GM12801 (cell line): Measurements from ENCODE around the gene GAREM1.

Experiments used
- TF ChIP-seq, protein P1 (sequence below): IDR thresholded peaks from one replicate; pipeline ENCODE4 v1.5.1; 2011; ENCODE audit warnings: control low read depth; ENCODE audit not compliant: insufficient read length; ENCODE audit errors: extremely low read depth

The GAREM1 gene

DNA sequence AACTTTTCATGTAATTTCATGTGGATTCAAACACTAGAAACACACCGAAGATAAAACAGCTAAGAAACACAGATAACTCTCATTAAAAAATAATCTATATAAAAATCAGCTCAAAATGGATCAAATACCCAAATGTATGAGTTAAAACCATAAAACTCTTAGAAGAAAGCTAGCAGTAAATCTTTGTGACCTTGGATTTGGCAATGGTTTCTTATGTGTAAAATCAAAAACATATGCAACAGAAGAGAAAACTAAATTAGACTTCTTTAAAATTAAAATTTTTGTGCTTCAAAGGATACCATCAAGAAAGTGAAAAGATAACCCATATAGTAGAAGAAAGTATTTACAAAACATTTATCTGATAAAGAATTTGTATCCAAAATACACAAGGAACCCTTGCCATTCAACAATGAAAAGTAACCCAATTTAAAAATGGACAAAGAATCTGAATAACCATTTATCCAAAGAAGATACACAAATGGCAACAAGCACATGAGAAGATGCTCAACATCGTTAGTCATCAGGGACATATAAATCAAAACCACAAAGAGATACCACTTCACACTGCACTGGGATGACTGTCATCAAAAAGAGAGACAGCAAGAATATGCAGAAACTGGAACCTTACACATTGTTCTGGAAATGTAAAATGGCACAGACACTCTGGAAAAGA lies 27.5 kb downstream of the GAREM1 start:
- TF ChIP-seq, protein P1, sequence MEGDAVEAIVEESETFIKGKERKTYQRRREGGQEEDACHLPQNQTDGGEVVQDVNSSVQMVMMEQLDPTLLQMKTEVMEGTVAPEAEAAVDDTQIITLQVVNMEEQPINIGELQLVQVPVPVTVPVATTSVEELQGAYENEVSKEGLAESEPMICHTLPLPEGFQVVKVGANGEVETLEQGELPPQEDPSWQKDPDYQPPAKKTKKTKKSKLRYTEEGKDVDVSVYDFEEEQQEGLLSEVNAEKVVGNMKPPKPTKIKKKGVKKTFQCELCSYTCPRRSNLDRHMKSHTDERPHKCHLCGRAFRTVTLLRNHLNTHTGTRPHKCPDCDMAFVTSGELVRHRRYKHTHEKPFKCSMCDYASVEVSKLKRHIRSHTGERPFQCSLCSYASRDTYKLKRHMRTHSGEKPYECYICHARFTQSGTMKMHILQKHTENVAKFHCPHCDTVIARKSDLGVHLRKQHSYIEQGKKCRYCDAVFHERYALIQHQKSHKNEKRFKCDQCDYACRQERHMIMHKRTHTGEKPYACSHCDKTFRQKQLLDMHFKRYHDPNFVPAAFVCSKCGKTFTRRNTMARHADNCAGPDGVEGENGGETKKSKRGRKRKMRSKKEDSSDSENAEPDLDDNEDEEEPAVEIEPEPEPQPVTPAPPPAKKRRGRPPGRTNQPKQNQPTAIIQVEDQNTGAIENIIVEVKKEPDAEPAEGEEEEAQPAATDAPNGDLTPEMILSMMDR: no peak

DNA sequence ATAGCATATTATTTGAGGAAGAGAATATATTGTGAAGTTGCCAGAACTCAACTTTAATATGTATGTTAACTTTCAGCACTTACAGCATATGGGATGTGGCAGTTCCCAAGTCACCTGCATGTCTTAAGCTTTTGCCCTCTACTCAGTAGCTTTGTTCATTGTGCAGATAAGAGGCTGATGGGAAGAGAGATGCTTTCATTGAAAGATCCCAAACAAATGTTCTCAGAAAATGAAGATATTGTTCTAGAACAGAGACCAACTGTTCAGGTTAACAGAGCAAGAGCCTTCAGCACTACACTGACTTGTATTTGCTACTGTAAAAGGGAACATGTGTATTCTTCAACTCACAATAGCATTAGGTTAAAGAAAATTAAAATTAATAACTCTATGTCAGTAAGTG lies 28.1 kb downstream of the GAREM1 start:
- TF ChIP-seq, protein P1: no peak

DNA sequence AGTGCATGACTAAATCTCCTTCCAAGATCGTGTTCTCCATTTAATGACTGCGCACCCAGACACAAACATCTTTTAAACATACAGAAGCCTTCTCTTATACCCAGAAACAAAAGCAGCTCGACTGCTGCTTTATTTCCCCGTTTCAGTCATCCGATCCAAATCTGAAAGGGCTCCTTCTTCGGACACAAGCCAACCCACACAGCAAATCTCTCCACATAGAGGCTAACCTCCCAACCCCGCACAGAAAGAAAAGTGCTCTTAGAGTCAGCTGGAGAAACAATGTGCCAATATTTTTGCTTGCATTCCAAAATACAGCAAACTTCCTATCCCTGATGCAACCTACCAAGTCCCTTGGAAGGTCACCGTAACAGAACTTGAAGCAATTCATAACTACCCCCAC lies 29.1 kb downstream of the GAREM1 start:
- TF ChIP-seq, protein P1: no peak

DNA sequence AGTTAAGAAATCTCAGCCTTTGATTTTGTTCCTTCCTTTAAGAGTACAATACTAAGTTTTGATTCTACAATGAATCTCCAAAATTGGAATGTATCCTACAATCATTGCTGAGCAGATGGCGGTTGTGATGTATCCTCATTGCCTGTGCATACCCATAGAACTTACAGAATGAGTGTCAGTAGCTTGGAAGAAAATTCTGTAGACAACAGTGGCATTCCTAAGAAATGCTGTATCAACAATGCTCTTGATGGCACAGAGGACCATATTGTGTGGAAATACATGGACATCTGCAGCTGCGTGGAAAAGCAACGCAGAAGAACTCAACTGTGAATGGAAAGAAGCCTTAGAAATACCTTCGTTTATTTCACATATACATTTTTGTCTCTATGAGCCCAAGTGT lies 30.2 kb downstream of the GAREM1 start:
- TF ChIP-seq, protein P1: no peak

DNA sequence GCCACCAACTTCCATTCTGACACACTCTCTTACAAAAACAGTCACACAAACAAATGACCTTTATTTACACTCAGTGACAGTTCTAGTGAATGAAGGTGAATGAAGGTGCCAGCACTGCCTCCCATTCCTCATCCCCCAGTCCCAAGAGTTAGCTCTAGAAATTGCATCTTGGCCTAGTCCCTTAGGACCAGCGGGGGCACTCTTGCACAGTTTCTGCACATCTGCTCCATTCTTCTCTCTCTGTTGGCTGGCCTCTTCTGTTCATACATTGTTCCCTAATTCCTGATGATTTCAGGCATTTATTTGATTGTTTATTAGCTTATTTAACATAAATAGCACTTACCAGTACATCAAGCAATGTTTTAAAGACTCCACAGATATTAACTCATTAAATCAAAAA lies 30.9 kb downstream of the GAREM1 start:
- TF ChIP-seq, protein P1: no peak

DNA sequence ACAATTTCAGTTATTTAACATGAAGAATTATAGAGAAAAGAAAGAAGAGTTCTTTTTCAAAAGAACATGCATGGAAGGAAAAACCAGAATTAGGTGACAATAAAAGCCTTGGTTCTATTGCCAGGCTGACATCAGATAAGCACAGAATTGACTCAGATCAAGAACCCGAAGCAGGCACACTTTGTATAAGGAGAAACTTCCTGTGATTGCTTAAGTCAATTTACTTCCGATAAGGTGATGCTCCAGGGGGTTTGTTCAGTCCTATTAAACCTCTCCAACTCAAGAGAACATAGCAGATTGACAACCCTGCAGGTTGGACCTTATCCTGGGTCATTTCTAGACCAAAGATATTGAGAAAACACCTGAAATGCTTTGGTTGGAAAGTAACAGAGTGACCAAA lies 31.4 kb downstream of the GAREM1 start:
- TF ChIP-seq, protein P1: no peak

DNA sequence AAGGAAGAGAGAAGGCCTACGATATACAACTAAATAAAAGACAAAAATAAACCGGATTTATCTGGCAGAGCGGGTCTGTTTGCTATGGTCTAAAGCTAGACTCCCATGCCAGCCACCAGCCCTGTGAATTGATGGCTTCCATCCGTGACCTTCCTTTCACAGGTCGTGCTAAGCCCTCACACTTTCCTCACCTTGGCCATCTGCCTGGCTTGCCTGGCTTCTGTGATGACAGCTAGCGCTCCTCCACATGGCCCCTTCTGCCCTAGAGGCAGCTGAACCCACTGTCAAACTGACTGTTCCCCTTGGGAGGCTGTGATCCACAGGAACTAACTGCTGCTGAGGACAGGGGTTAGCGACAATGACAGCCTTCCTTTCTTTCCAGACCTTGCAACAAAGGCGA lies 32.5 kb downstream of the GAREM1 start:
- TF ChIP-seq, protein P1: no peak
